HepG2 (cell line): ENCODE results near the gene PRSS23. TPM values are rescaled to one million over a fixed set of nuclear protein-coding genes. Genes with fewer than 3 reads are reported as not detected.

ENCODE experiments used
- ATAC-seq: fragments of 200-7000 bp; cut with Tn5 transposase; 3 replicates; pipeline ENCODE4 v1.9.1; 2020; ENCODE audit warnings: mild to moderate bottlenecking, moderate library complexity
- BruUV-seq: library from RNA; stranded (reverse); fragments of 400-500 nt; replicated peaks from 2 replicates; lab custom pipeline; 2021; lab: Mats Ljungman, UMichigan
- CTCF ChIA-PET: fragments of 300-600 bp; formaldehyde crosslinking; extraction: SDS; loops from one replicate; lab custom pipeline; 2021; ENCODE audit warnings: low total read pairs, inconsistent platforms, low intra/inter-chr PET ratio; lab: Yijun Ruan, JAX
- POLR2A ChIA-PET: fragments of 350-600 bp; sonication (Branson Sonifier 250); formaldehyde crosslinking; loops from one replicate; lab custom pipeline; 2020; ENCODE audit warnings: antibody characterized with exemption, inconsistent platforms; lab: Yijun Ruan, JAX
- DNase-seq: peaks from one replicate; pipeline ENCODE4 v3.0.0-alpha.2; 2015; ENCODE audit warnings: low spot score
- FAIRE-seq: peaks from 3 replicates; lab custom pipeline; 2011; peaks lifted over from hg19 to GRCh38; lab: Jason Lieb, UNC
- H2AFZ ChIP-seq: one replicate; pipeline ENCODE4 v1.6.1; 2011; ENCODE audit warnings: low read length, inconsistent platforms
- H3K27ac ChIP-seq: fragments of 300-600 bp; 3 replicates; pipeline ENCODE4 v1.8.0; 2011; ENCODE audit warnings: mixed run types, mild to moderate bottlenecking, mixed read lengths, low read length, inconsistent platforms; ENCODE audit not compliant: insufficient read depth; ENCODE audit errors: extremely low read length
- H3K27me3 ChIP-seq, 2 experiments: fragments of 200-600 bp in 1 of 2; 2 replicates in 1 of 2; 3 replicates in 1 of 2; pipeline versions ENCODE4 v1.6.0 to v1.8.0; 2011; ENCODE audit warnings: low read length in 2 of 2, mild to moderate bottlenecking in 2 of 2, moderate library complexity in 2 of 2, inconsistent platforms in 1 of 2; ENCODE audit not compliant: insufficient read depth in 2 of 2, control insufficient read depth in 1 of 2
- H3K36me3 ChIP-seq, 2 experiments: fragments of 200-600 bp in 1 of 2; replicated peaks in 1 of 2; 2 replicates in 1 of 2; 3 replicates in 1 of 2; pipeline versions ENCODE4 v1.5.1 to v1.8.0; 2011; ENCODE audit warnings: low read length in 2 of 2, inconsistent platforms in 1 of 2; ENCODE audit not compliant: insufficient read depth in 2 of 2, control insufficient read depth in 1 of 2
- H3K4me1 ChIP-seq: 2 replicates; pipeline ENCODE4 v1.5.1; 2012; ENCODE audit warnings: low read length, inconsistent platforms; ENCODE audit not compliant: insufficient read depth
- H3K4me2 ChIP-seq: 2 replicates; pipeline ENCODE4 v1.6.0; 2011; ENCODE audit warnings: low read depth, low read length, inconsistent platforms
- H3K4me3 ChIP-seq, 3 experiments: fragments of 200-600 bp in 1 of 3; sonication (generic), shearing (Covaris generic) in 1 of 3; replicated peaks in 1 of 3; 2 replicates each; pipeline ENCODE4 v1.5.1; 2011 to 2016; ENCODE audit warnings: low read length in 3 of 3, inconsistent platforms in 2 of 3, low read depth in 2 of 3, mild to moderate bottlenecking in 2 of 3, control low read depth in 1 of 3, mixed read lengths in 1 of 3; ENCODE audit not compliant: insufficient read depth in 1 of 3
- H3K79me2 ChIP-seq: one replicate; pipeline ENCODE4 v1.6.1; 2011; ENCODE audit warnings: low read length, inconsistent platforms; ENCODE audit not compliant: insufficient read depth
- H3K9ac ChIP-seq: 2 replicates; pipeline ENCODE4 v1.6.0; 2011; ENCODE audit warnings: mild to moderate bottlenecking, low read depth, low read length, inconsistent platforms; ENCODE audit not compliant: insufficient read depth
- H3K9me3 ChIP-seq: 2 replicates; pipeline ENCODE4 v1.5.1; 2012; ENCODE audit warnings: mild to moderate bottlenecking, low read length
- H4K20me1 ChIP-seq: 2 replicates; pipeline ENCODE4 v1.6.0; 2011; ENCODE audit warnings: inconsistent platforms, mild to moderate bottlenecking, low read length, moderate library complexity; ENCODE audit not compliant: insufficient read depth
- HINFP ChIP-seq: sonication (generic); formaldehyde crosslinking; IDR thresholded peaks from 2 replicates; pipeline ENCODE4 v1.4.0; 2020; ENCODE audit warnings: low read depth, mild to moderate bottlenecking, missing genetic modification reagents
- MIER2 ChIP-seq: IDR thresholded peaks from 2 replicates; pipeline ENCODE4 v1.6.1; 2016; ENCODE audit warnings: missing biosample characterization, missing genetic modification reagents
- MXI1 ChIP-seq: IDR thresholded peaks from 3 replicates; pipeline ENCODE4 v1.6.1; 2012; ENCODE audit warnings: low read depth, low read length, inconsistent platforms, borderline replicate concordance
- RFXANK ChIP-seq: IDR thresholded peaks from 2 replicates; pipeline ENCODE4 v1.6.1; 2016
- SUZ12 ChIP-seq: fragments of 150-350 bp; IDR thresholded peaks from 2 replicates; pipeline ENCODE4 v1.6.1; 2014; ENCODE audit warnings: low read depth, low read length
- TEAD2 ChIP-seq: sonication (generic); formaldehyde crosslinking; IDR thresholded peaks from 2 replicates; pipeline ENCODE4 v1.9.0; 2021; ENCODE audit warnings: missing genetic modification reagents
- TOPORS ChIP-seq: sonication (generic); formaldehyde crosslinking; IDR thresholded peaks from 2 replicates; pipeline ENCODE4 v1.8.0; 2023; ENCODE audit warnings: mild to moderate bottlenecking, missing genetic modification reagents
- XRCC5 ChIP-seq: fragments of 200-400 bp; formaldehyde crosslinking; optimal IDR thresholded peaks from 2 replicates; pipeline ENCODE3; 2017; ENCODE audit warnings: mild to moderate bottlenecking, low read length
- ZNF260 ChIP-seq: sonication (generic); formaldehyde crosslinking; IDR thresholded peaks from 2 replicates; pipeline ENCODE4 v1.4.0; 2020; ENCODE audit warnings: missing genetic modification reagents, low read depth, mild to moderate bottlenecking, borderline replicate concordance
- ZNF296 ChIP-seq: sonication (generic); formaldehyde crosslinking; conservative IDR thresholded peaks from 2 replicates; pipeline ENCODE4 v1.5.0; 2020; ENCODE audit warnings: mild to moderate bottlenecking, missing genetic modification reagents
- ZNF367 ChIP-seq: sonication (generic); formaldehyde crosslinking; IDR thresholded peaks from 2 replicates; pipeline ENCODE4 v1.4.0; 2020; ENCODE audit warnings: missing genetic modification reagents, borderline replicate concordance
- ZNF503 ChIP-seq: sonication (generic); formaldehyde crosslinking; IDR thresholded peaks from 2 replicates; pipeline ENCODE4 v1.4.0; 2020; ENCODE audit warnings: missing genetic modification reagents
- ZNF576 ChIP-seq: sonication (generic); formaldehyde crosslinking; IDR thresholded peaks from 2 replicates; pipeline ENCODE4 v1.4.0; 2020; ENCODE audit warnings: mild to moderate bottlenecking, missing genetic modification reagents
- ZNF724P ChIP-seq: sonication (generic); formaldehyde crosslinking; IDR thresholded peaks from 2 replicates; pipeline ENCODE4 v1.8.0; 2022; ENCODE audit warnings: missing genetic modification reagents, borderline replicate concordance
- ZUFSP ChIP-seq: sonication (generic); formaldehyde crosslinking; IDR thresholded peaks from 2 replicates; pipeline ENCODE4 v1.9.0; 2021; ENCODE audit warnings: missing genetic modification reagents, mild to moderate bottlenecking, borderline replicate concordance
- WGBS: methylation state at CpG from one replicate; pipeline ENCODE4 v1.1.6; 2017; ENCODE audit warnings: low lambda C conversion rate; 5-methylcytosine and 5-hydroxymethylcytosine counted together
- in situ Hi-C: cut with HindIII; loops from 2 replicates; pipeline ENCODE4 v1.10.0; 2017; ENCODE audit warnings: low pct_unique_long_range_greater_than_20kb; ENCODE audit not compliant: extremely low pct_ligation_motif_present
- intact Hi-C: fragments of 100-400 bp; cut with micrococcal nuclease; formaldehyde crosslinking; loops from one replicate; pipeline ENCODE4 v1.10.0; 2022; ENCODE audit not compliant: unreplicated experiment
- polyA plus RNA-seq, 8 experiments: library from polyadenylated mRNA; depleted of rRNA in 3 of 8; stranded (reverse) in 7 of 8; unstranded in 1 of 8; fragments of >200 nt; fragmentation: Illumina TruSeq in 4 of 8; extraction: Trizol in 4 of 8; gene quantifications; 2 replicates each; pipeline versions ENCODE4 v1.2.1 to v1.2.3, GENCODE V29; 2011 to 2016; ENCODE audit warnings: low read depth in 4 of 8, missing spikeins in 1 of 8, mixed read lengths in 1 of 8; ENCODE audit not compliant: insufficient read depth in 1 of 8
- total RNA-seq, 5 experiments: library from RNA; depleted of rRNA; stranded (reverse); fragments of >200 nt; fragmentation: Illumina TruSeq; extraction: Trizol; gene quantifications; 2 replicates each; pipeline ENCODE4 v1.2.3, GENCODE V29; 2016; ENCODE audit warnings: low read depth in 1 of 5
- TF ChIP-seq, protein P1 (sequence below): sonication (generic); formaldehyde crosslinking; IDR thresholded peaks from 2 replicates; pipeline ENCODE4 v1.4.0; 2020; ENCODE audit warnings: missing genetic modification reagents

PRSS23 gene
- total and polyA plus RNA-seq, 2 of the 13 experiments (the other 11 are each of a cell fraction or from before 2014, with no cell fraction given): 0.20 to 0.30 TPM

DNA sequence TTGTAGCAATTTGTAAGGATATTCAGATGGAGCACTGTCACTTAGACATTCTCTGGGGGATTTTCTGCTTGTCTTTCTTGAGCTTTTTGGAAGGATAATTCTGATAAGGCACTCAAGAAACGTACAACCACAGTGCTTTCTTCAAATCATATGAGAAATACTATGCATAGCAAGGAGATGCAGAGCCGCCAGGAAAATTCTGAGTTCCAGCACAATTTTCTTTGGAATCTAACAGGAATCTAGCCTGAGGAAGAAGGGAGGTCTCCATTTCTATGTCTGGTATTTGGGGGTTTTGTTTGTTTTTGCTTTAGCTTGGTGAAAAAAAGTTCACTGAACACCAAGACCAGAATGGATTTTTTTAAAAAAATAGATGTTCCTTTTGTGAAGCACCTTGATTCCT is 9.9 kb downstream of the PRSS23 start:
- DNase-seq (no peak), ATAC-seq (no peak), FAIRE-seq (no peak)
- Histone ChIP-seq H3K9ac (no peak overlapping the region), H3K4me1 (no peaks in the 10 kb centered on the region), H3K9me3 (no peaks in the 10 kb centered on the region), H3K36me3 (no peaks in the 10 kb centered on the region), H3K27ac (no peak overlapping the region), H4K20me1 (no peaks in the 10 kb centered on the region), H3K4me2 (no peak overlapping the region), H2AFZ (no peak overlapping the region), H3K79me2 (no peaks in the 10 kb centered on the region), H3K4me3 (no peak overlapping the region), H3K27me3 (peaks cover 0 to 19% of the 10 kb centered on the region in 2 experiments; a peak in 2 of 5 replicates)
- intact Hi-C loops (no loop called here), in situ Hi-C loops (loop anchor here (25.0 kb wide), 1 partner anchor 448 kb away; the partner anchor contains the start of gene CCDC81)
- ChIA-PET POLR2A (no interaction called here), CTCF (no interaction called here)
- 19% methylated on average over 2 of the region's 2 CpGs for WGBS
- TF ChIP-seq ZNF576 (CRISPR knock-in tag): no peak
- TF ChIP-seq TEAD2 (CRISPR knock-in tag): no peak
- TF ChIP-seq ZUFSP: no peak
- TF ChIP-seq RFXANK (CRISPR knock-in tag): no peak
- TF ChIP-seq HINFP (CRISPR knock-in tag): no peak
- TF ChIP-seq ZNF367: no peak
- no peak for TF ChIP-seq ZNF296 (CRISPR knock-in tag)
- TF ChIP-seq, protein P1, sequence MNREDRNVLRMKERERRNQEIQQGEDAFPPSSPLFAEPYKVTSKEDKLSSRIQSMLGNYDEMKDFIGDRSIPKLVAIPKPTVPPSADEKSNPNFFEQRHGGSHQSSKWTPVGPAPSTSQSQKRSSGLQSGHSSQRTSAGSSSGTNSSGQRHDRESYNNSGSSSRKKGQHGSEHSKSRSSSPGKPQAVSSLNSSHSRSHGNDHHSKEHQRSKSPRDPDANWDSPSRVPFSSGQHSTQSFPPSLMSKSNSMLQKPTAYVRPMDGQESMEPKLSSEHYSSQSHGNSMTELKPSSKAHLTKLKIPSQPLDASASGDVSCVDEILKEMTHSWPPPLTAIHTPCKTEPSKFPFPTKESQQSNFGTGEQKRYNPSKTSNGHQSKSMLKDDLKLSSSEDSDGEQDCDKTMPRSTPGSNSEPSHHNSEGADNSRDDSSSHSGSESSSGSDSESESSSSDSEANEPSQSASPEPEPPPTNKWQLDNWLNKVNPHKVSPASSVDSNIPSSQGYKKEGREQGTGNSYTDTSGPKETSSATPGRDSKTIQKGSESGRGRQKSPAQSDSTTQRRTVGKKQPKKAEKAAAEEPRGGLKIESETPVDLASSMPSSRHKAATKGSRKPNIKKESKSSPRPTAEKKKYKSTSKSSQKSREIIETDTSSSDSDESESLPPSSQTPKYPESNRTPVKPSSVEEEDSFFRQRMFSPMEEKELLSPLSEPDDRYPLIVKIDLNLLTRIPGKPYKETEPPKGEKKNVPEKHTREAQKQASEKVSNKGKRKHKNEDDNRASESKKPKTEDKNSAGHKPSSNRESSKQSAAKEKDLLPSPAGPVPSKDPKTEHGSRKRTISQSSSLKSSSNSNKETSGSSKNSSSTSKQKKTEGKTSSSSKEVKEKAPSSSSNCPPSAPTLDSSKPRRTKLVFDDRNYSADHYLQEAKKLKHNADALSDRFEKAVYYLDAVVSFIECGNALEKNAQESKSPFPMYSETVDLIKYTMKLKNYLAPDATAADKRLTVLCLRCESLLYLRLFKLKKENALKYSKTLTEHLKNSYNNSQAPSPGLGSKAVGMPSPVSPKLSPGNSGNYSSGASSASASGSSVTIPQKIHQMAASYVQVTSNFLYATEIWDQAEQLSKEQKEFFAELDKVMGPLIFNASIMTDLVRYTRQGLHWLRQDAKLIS (CRISPR knock-in tag): no peak
- no peak for TF ChIP-seq XRCC5
- TF ChIP-seq SUZ12: no peak
- TF ChIP-seq MIER2 (CRISPR knock-in tag): no peak
- no peak for TF ChIP-seq ZNF724P (CRISPR knock-in tag)
- TF ChIP-seq TOPORS (CRISPR knock-in tag): no peak
- no peak for TF ChIP-seq ZNF503 (CRISPR knock-in tag)
- no peak for TF ChIP-seq MXI1
- no peak for TF ChIP-seq ZNF260
- BruUV-seq: no TSS peak
